Heart right ventricle (tissue), 16 donors: ENCODE results near the gene GORASP2. TPM values are rescaled to one million over a fixed set of nuclear protein-coding genes. Genes with fewer than 3 reads are reported as not detected.

Experiments
- ATAC-seq, 8 donors: fragments of 200-7000 bp; cut with Tn5 transposase; one replicate each; pipeline ENCODE4 v1.9.1; 2020; ENCODE audit warnings: mild to moderate bottlenecking in 8 of 8, moderate library complexity in 8 of 8, moderate number of reproducible peaks in 1 of 8
- DNase-seq, 2 donors: peaks; one replicate each; pipeline ENCODE4 v3.0.0-alpha.2; 2020
- H3K27ac ChIP-seq, 10 donors: fragments of 200-600 bp; sonication (generic) in 2 of 10; one replicate each; pipeline versions ENCODE4 v1.5.0 to v1.8.0; 2020 to 2022; ENCODE audit warnings: mild to moderate bottlenecking in 3 of 10
- H3K27me3 ChIP-seq, 7 donors: fragments of 200-600 bp; one replicate each; pipeline ENCODE4 v1.8.0; 2021 to 2022; ENCODE audit warnings: mild to moderate bottlenecking in 2 of 7
- H3K36me3 ChIP-seq, 9 donors: fragments of 200-600 bp; sonication (generic) in 1 of 9; one replicate each; pipeline versions ENCODE4 v1.5.0 to v1.8.0; 2020 to 2022; ENCODE audit warnings: mild to moderate bottlenecking in 2 of 9
- H3K4me1 ChIP-seq, 9 donors: fragments of 200-600 bp; sonication (generic) in 1 of 9; one replicate each; pipeline versions ENCODE4 v1.5.0 to v1.8.0; 2020 to 2022; ENCODE audit warnings: mild to moderate bottlenecking in 4 of 9
- H3K4me3 ChIP-seq, 10 donors: fragments of 200-600 bp; sonication (generic) in 2 of 10; one replicate each; pipeline versions ENCODE4 v1.5.0 to v1.8.0; 2020 to 2022; ENCODE audit warnings: mild to moderate bottlenecking in 7 of 10, moderate library complexity in 2 of 10
- H3K9me3 ChIP-seq, 11 donors: fragments of 200-600 bp in 10 of 11; sonication (generic) in 2 of 11; one replicate each; pipeline versions ENCODE4 v1.5.0 to v1.8.0; 2013 to 2022; ENCODE audit warnings: mild to moderate bottlenecking in 2 of 11, control low read depth in 1 of 11, moderate library complexity in 1 of 11
- WGBS, 2 donors: extraction: QIAGEN DNeasy Blood & Tissue Kit; methylation state at CpG; one replicate each; pipeline ENCODE4 v1.1.7; 2013; ENCODE audit warnings: inconsistent platforms in 1 of 2; 5-methylcytosine and 5-hydroxymethylcytosine counted together
- intact Hi-C, 10 donors: fragments of 100-400 bp; cut with DNase I; formaldehyde crosslinking; loops; one replicate each; pipeline versions ENCODE4 v1.11.1 to v1.14.2; 2022
- polyA plus RNA-seq, 2 donors: library from polyadenylated mRNA; stranded (reverse); fragments of 200-250 nt; gene quantifications; one replicate each; pipeline ENCODE4 v1.2.3, GENCODE V29; 2013
- total RNA-seq, 10 donors: library from RNA; stranded (reverse); fragmentation: NEBNext Ultra II Directional in 3 of 10; extraction: Animal tissue kit (Norgen Biotek cat#: 25700) in 3 of 10; gene quantifications; one replicate each; pipeline versions ENCODE4 v1.2.1 to v1.2.4, GENCODE V29; 2021 to 2023
- TF ChIP-seq, protein P1 (sequence below), 9 donors: fragments of 200-600 bp; sonication (generic) in 2 of 9; IDR thresholded peaks; one replicate each; pipeline versions ENCODE4 v1.5.0 to v1.8.0; 2021 to 2022; ENCODE audit warnings: antibody characterized with exemption in 9 of 9, mild to moderate bottlenecking in 5 of 9, moderate library complexity in 1 of 9
- donor health status: Arrhythmogenic right ventricular cardiomyopathy.
- donor health status: ischemic (EF 13 %, LVEDD 7.1; RV severe dilation, severe dysfunction).
- donor health status: healthy with polysubstance abuse.
- donor health status: DM: no; HTN: yes; CAD: no.
- donor health status: DM: no; HTN: no; CAD: no.
- donor health status: ischemic (EF 25% LVEDD 6.9; RV normal size, moderate dysfunction).
- donor health status: ischemic (EF 25% LVEDD 5.7; RV mildly dilated, moderate dysfunction).
- donor health status: healthy.
- donor health status: DM: yes; HTN: yes; CAD: no.
- donor health status: Ischemic cardiomyopathy.
- donor health status: ischemic (EF 35%, LVEDD 5.7; RV mildly dilated, moderate dysfunction).
- donor health status: nonischemic (EF 11% LVEDD 7.7; RV severe dilation, severe dysfunction).
- donor health status: DM: yes; HTN: yes; CAD: no.
- donor health status: PGD.
- donor health status: ischemic (EF 29% LVEDD 5.4; RV normal size, mild dysfunction).
- donor health status: nonischemic (EF 23%, LVEDD 6.1; RV moderate dilation, normal function).

Gene GORASP2
- total and polyA plus RNA-seq, 12 donors, result 15.4 to 74.1 (median 61.5) TPM

DNA sequence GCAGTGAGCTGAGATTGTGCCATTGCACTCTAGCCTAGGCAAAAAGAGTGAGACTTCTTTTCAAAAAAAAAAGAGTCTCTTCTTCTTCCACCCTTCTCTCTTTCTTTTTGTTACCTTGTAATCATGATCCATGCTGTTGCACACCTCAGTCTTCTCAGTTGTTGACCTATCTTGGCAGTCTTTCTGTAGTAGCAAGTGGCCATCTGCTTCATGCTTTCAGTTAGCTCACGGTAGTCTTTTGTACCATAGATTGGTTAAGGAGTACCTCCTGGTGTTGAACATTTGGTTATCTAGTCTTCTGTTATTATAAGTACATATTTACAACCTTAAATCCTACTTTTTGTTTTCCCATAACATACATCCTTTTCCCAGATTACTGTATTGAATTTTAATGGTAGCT lies 3.1 kb downstream of the GORASP2 start:
- no peak for DNase-seq

GRCh38 chr2:170932948-170933347 lies 3.9 kb downstream of the GORASP2 start:
- peaks cover 3 to 56% (median 39%) of the 10 kb centered on the region in 9 donors for H3K4me1 ChIP-seq
- intact Hi-C loops, result no loop called here

More for the DNA sequence above, 3.1 kb downstream of the GORASP2 start:
- intact Hi-C loops, result no loop called here
- Histone ChIP-seq H3K27me3 (no peaks in the 10 kb centered on the region), H3K4me1 (peaks cover 3 to 50% (median 38%) of the 10 kb centered on the region in 9 donors), H3K4me3 (no peak overlapping the region), H3K27ac (no peak overlapping the region), H3K9me3 (no peaks in the 10 kb centered on the region), H3K36me3 (peaks cover 0 to 29% (median 0%) of the 10 kb centered on the region in 9 donors)
- TF ChIP-seq, protein P1, sequence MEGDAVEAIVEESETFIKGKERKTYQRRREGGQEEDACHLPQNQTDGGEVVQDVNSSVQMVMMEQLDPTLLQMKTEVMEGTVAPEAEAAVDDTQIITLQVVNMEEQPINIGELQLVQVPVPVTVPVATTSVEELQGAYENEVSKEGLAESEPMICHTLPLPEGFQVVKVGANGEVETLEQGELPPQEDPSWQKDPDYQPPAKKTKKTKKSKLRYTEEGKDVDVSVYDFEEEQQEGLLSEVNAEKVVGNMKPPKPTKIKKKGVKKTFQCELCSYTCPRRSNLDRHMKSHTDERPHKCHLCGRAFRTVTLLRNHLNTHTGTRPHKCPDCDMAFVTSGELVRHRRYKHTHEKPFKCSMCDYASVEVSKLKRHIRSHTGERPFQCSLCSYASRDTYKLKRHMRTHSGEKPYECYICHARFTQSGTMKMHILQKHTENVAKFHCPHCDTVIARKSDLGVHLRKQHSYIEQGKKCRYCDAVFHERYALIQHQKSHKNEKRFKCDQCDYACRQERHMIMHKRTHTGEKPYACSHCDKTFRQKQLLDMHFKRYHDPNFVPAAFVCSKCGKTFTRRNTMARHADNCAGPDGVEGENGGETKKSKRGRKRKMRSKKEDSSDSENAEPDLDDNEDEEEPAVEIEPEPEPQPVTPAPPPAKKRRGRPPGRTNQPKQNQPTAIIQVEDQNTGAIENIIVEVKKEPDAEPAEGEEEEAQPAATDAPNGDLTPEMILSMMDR (IDR thresholded peaks at IDR 0.05), result no peak
- no peak for ATAC-seq
- 57 to 70% methylated on average over 1 of the region's 1 CpG for WGBS, 2 donors

GRCh38 chr2:170937709-170938379 lies 8.8 kb downstream of the GORASP2 start:
- no peak for DNase-seq
- Histone ChIP-seq H3K36me3 (peaks cover 0 to 39% (median 0%) of the 10 kb centered on the region in 9 donors), H3K4me1 (peaks cover 0 to 53% (median 19%) of the 10 kb centered on the region in 9 donors), H3K4me3 (no peak overlapping the region), H3K27ac (no peak overlapping the region), H3K27me3 (no peaks in the 10 kb centered on the region), H3K9me3 (no peaks in the 10 kb centered on the region)
- no peak for ATAC-seq
- WGBS, 2 donors, result 59 to 62% methylated on average over 3 of the region's 3 CpGs
- intact Hi-C loops, result no loop called here
- TF ChIP-seq, protein P1 (IDR thresholded peaks at IDR 0.05), result no peak

More at GRCh38 chr2:170932948-170933347, 3.9 kb downstream of the GORASP2 start:
- ATAC-seq, result no peak
- H3K27me3 ChIP-seq, result no peaks in the 10 kb centered on the region
- peaks cover 0 to 37% (median 0%) of the 10 kb centered on the region in 9 donors for H3K36me3 ChIP-seq
- H3K27ac ChIP-seq, result no peak overlapping the region
- no peaks in the 10 kb centered on the region for H3K9me3 ChIP-seq
- no peak for DNase-seq
- H3K4me3 ChIP-seq, result no peak overlapping the region
- TF ChIP-seq, protein P1 (IDR thresholded peaks at IDR 0.05), result no peak

GRCh38 chr2:170940066-170940465 lies 11.0 kb downstream of the GORASP2 start:
- Histone ChIP-seq H3K4me3 (no peak overlapping the region), H3K27me3 (no peaks in the 10 kb centered on the region), H3K4me1 (peaks cover 0 to 38% (median 16%) of the 10 kb centered on the region in 9 donors), H3K27ac (no peak overlapping the region), H3K9me3 (no peaks in the 10 kb centered on the region), H3K36me3 (peaks cover 0 to 29% (median 0%) of the 10 kb centered on the region in 9 donors)
- DNase-seq (no peak), ATAC-seq (no peak)
- intact Hi-C loops, result no loop called here
- TF ChIP-seq, protein P1 (IDR thresholded peaks at IDR 0.05), result no peak
